ENCODE data around the gene LRWD1.

Gene LRWD1

DNA sequence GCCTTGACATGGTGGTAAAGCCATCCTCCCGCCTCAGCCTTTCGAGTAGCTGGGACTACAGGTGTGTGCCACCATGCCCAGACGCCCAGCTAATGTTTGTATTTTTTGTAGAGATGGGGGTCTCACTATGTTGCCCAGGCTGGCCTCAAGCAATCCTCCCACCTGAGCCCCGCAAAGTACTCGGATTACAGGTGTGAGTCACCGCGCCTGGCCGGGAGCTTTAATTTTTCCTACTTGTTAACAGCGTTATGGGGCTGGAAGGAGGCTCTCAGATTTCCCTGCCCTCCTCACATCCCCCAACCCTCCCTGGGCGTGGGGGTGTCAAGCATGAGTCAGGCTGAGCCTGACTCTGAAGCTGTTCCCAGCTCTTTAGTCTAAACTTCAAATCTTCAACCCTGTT lies 8.5 kb upstream of the LRWD1 start:
- H3K27me3 ChIP-seq (ENCODE audit: low read depth, low read length): no peaks in the 10 kb centered on the region
- H3K27ac ChIP-seq (ENCODE audit: low read length): no peak overlapping the region
- no peak overlapping the region for H3K4me3 ChIP-seq (ENCODE audit: low read depth in 1 of 2, low read length in 2 of 2)
- H3K36me3 ChIP-seq (ENCODE audit: control insufficient read depth in 1 of 2, insufficient read depth in 2 of 2, low read length in 2 of 2): peaks cover 4 to 39% of the 10 kb centered on the region in 2 donors
- H3K4me1 ChIP-seq (ENCODE audit: control insufficient read depth in 1 of 2, insufficient read depth in 2 of 2, low read length in 2 of 2): no peaks in the 10 kb centered on the region
- H3K9me3 ChIP-seq (ENCODE audit: control insufficient read depth in 1 of 2, low read length in 2 of 2): no peaks in the 10 kb centered on the region

DNA sequence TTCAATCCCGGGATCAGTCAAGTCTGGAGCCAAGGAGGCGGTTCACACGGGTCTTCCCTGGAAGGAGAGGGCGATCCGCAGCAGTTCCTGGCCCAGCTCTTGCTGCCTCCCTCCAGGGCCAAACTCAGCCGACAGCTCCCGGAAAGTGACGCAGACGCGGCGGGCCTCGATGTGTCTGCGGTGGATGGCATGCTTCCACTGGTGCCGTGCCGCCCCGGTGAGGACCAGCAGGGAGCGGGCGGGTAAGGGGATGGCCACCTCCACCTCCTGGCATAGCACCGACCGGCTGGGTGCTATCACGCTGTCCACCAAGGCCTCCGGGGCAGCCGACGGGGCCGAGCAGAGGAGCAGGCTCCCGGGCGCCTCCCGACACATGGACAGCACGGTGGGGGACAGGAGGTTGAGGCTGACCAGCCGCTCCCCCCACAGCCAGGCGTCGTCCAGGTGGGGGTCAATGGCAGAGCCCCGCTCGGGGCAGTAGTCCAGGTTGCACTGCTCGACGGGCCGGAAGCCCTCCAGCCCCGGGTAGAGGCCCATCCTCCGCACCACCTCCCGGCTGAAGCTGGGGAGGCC lies 7.3 kb upstream of the LRWD1 start:
- Histone ChIP-seq H3K36me3 (ENCODE audit: control insufficient read depth in 1 of 2, insufficient read depth in 2 of 2, low read length in 2 of 2) (peaks cover 4 to 39% of the 10 kb centered on the region in 2 donors), H3K4me1 (ENCODE audit: control insufficient read depth in 1 of 2, insufficient read depth in 2 of 2, low read length in 2 of 2) (peaks cover 0 to 2% of the 10 kb centered on the region in 2 donors), H3K9me3 (ENCODE audit: control insufficient read depth in 1 of 2, low read length in 2 of 2) (no peaks in the 10 kb centered on the region), H3K27ac (ENCODE audit: low read length) (no peak overlapping the region), H3K27me3 (ENCODE audit: low read depth, low read length) (no peaks in the 10 kb centered on the region), H3K4me3 (ENCODE audit: low read depth in 1 of 2, low read length in 2 of 2) (no peak overlapping the region)

- Histone ChIP-seq H3K9me3 (ENCODE audit: control insufficient read depth in 1 of 2, low read length in 2 of 2) (no peaks in the 10 kb centered on the region), H3K36me3 (ENCODE audit: control insufficient read depth in 1 of 2, insufficient read depth in 2 of 2, low read length in 2 of 2) (peaks cover 4 to 39% of the 10 kb centered on the region in 2 donors), H3K27ac (ENCODE audit: low read length) (no peak overlapping the region), H3K4me3 (ENCODE audit: low read depth in 1 of 2, low read length in 2 of 2) (no peak overlapping the region), H3K27me3 (ENCODE audit: low read depth, low read length) (no peaks in the 10 kb centered on the region), H3K4me1 (ENCODE audit: control insufficient read depth in 1 of 2, insufficient read depth in 2 of 2, low read length in 2 of 2) (peaks cover 6 to 15% of the 10 kb centered on the region in 2 donors)
These were observed 5.5 kb upstream of the LRWD1 start for GRCh38 chr7:102459221-102459844.

DNA sequence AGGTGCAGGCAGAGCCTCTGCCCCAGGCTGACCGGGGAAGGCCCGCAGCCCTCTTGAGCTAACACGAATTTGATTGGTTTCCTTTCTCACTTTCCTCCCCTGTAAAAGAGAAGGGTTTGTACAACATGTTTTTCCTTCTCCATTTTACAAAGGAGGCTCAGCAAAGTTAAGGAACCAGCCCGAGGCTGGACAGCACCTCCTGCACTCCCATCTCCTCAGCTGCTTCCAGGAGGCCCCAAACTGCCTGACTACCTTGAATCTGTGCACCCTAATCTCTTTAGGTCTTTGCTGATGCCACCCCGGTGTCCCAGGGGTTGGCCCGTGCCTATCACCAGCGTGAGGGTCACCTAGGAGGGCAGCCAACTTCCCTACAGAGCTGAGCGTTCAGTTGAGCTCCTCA lies 4.3 kb upstream of the LRWD1 start:
- H3K27ac ChIP-seq (ENCODE audit: low read length): no peak overlapping the region
- H3K4me3 ChIP-seq (ENCODE audit: low read depth in 1 of 2, low read length in 2 of 2): no peak overlapping the region
- no peaks in the 10 kb centered on the region for H3K9me3 ChIP-seq (ENCODE audit: control insufficient read depth in 1 of 2, low read length in 2 of 2)
- H3K4me1 ChIP-seq (ENCODE audit: control insufficient read depth in 1 of 2, insufficient read depth in 2 of 2, low read length in 2 of 2): peaks cover 6 to 17% of the 10 kb centered on the region in 2 donors
- H3K36me3 ChIP-seq (ENCODE audit: control insufficient read depth in 1 of 2, insufficient read depth in 2 of 2, low read length in 2 of 2): peaks cover 4 to 37% of the 10 kb centered on the region in 2 donors
- no peaks in the 10 kb centered on the region for H3K27me3 ChIP-seq (ENCODE audit: low read depth, low read length)

DNA sequence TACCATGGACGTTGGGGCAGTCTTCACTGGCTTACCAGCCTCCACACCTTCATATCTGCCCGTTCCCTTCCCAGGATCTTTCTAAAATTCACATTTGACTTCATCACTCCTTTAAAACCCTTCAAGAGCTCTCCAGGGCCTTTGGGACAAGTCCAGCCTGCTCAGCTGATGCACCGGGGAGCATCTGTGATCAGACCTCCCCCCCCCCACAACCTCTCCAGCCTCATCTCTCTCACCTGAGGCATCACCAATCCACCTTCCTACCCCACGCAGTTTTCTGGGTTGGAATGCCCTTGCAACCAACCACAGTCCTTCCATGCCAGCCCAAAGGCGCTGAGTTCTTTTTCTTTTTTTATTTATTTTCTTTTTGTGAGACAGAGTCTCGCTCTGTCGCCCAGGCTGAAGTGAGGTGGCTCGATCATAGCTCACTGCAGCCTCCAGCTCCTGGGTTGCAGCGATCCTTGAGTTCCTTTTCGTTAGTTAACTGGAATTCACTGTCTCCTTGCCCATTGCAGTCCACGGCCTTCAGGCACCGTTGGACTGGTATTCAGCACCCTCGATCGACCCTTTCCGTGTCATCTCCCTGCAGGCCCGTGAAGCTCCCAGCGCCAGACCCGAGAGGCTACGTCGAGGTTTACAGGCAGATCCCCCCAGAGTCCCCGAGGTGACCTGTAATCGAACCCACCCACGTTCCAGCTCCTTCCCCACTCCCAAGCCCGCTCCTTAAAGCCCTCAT lies 775 bp upstream of the LRWD1 start:
- Histone ChIP-seq H3K4me3 (ENCODE audit: low read depth in 1 of 2, low read length in 2 of 2) (peak overlapping the region; percentile 82 to 100), H3K4me1 (ENCODE audit: control insufficient read depth in 1 of 2, insufficient read depth in 2 of 2, low read length in 2 of 2) (peaks cover 6 to 24% of the 10 kb centered on the region in 2 donors), H3K27ac (ENCODE audit: low read length) (peak overlapping the region; percentile 26), H3K27me3 (ENCODE audit: low read depth, low read length) (no peaks in the 10 kb centered on the region), H3K36me3 (ENCODE audit: control insufficient read depth in 1 of 2, insufficient read depth in 2 of 2, low read length in 2 of 2) (peaks cover 0 to 7% of the 10 kb centered on the region in 2 donors), H3K9me3 (ENCODE audit: control insufficient read depth in 1 of 2, low read length in 2 of 2) (no peaks in the 10 kb centered on the region)

DNA sequence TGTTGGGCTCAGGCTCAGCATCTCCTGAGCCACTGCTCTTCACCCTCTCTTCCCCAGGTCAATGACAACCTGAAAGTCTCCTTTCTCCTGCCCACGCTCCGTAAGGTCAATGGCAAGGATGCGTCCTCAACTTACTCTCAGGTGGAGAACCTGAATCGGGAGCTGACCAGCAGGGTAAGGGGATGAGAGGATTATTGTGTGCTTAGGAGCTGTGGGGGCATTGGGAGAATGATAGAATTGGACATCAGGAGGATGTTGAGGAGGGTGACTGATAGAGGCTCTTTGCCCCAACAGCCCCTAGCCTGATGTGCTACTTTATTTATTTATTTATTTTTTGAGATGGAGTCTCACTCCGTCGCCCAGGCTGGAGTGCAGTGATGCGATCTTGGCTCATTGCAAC lies 1.3 kb downstream of the LRWD1 start:
- Histone ChIP-seq H3K36me3 (ENCODE audit: control insufficient read depth in 1 of 2, insufficient read depth in 2 of 2, low read length in 2 of 2) (peaks cover 0 to 13% of the 10 kb centered on the region in 2 donors), H3K4me3 (ENCODE audit: low read depth in 1 of 2, low read length in 2 of 2) (peak overlapping the region; percentile 82 to 100), H3K9me3 (ENCODE audit: control insufficient read depth in 1 of 2, low read length in 2 of 2) (no peaks in the 10 kb centered on the region), H3K27me3 (ENCODE audit: low read depth, low read length) (no peaks in the 10 kb centered on the region), H3K4me1 (ENCODE audit: control insufficient read depth in 1 of 2, insufficient read depth in 2 of 2, low read length in 2 of 2) (peaks cover 6 to 24% of the 10 kb centered on the region in 2 donors), H3K27ac (ENCODE audit: low read length) (no peak overlapping the region)

- no peaks in the 10 kb centered on the region for H3K9me3 ChIP-seq (ENCODE audit: control insufficient read depth in 1 of 2, low read length in 2 of 2)
- H3K27ac ChIP-seq (ENCODE audit: low read length): no peak overlapping the region
- H3K27me3 ChIP-seq (ENCODE audit: low read depth, low read length): no peaks in the 10 kb centered on the region
- peaks cover 0 to 27% of the 10 kb centered on the region in 2 donors for H3K36me3 ChIP-seq (ENCODE audit: control insufficient read depth in 1 of 2, insufficient read depth in 2 of 2, low read length in 2 of 2)
- peaks cover 6 to 18% of the 10 kb centered on the region in 2 donors for H3K4me1 ChIP-seq (ENCODE audit: control insufficient read depth in 1 of 2, insufficient read depth in 2 of 2, low read length in 2 of 2)
- no peak overlapping the region for H3K4me3 ChIP-seq (ENCODE audit: low read depth in 1 of 2, low read length in 2 of 2)
These were observed 3.0 kb downstream of the LRWD1 start for GRCh38 chr7:102467581-102468477.

- Histone ChIP-seq H3K4me3 (ENCODE audit: low read depth in 1 of 2, low read length in 2 of 2) (no peak overlapping the region), H3K36me3 (ENCODE audit: control insufficient read depth in 1 of 2, insufficient read depth in 2 of 2, low read length in 2 of 2) (peaks cover 0 to 36% of the 10 kb centered on the region in 2 donors), H3K9me3 (ENCODE audit: control insufficient read depth in 1 of 2, low read length in 2 of 2) (no peaks in the 10 kb centered on the region), H3K27me3 (ENCODE audit: low read depth, low read length) (no peaks in the 10 kb centered on the region), H3K27ac (ENCODE audit: low read length) (no peak overlapping the region), H3K4me1 (ENCODE audit: control insufficient read depth in 1 of 2, insufficient read depth in 2 of 2, low read length in 2 of 2) (peaks cover 3 to 13% of the 10 kb centered on the region in 2 donors)
These were observed 3.9 kb downstream of the LRWD1 start for GRCh38 chr7:102468478-102469350.

- Histone ChIP-seq H3K4me3 (ENCODE audit: low read depth in 1 of 2, low read length in 2 of 2) (no peak overlapping the region), H3K4me1 (ENCODE audit: control insufficient read depth in 1 of 2, insufficient read depth in 2 of 2, low read length in 2 of 2) (peaks cover 0 to 9% of the 10 kb centered on the region in 2 donors), H3K27me3 (ENCODE audit: low read depth, low read length) (no peaks in the 10 kb centered on the region), H3K9me3 (ENCODE audit: control insufficient read depth in 1 of 2, low read length in 2 of 2) (no peaks in the 10 kb centered on the region), H3K36me3 (ENCODE audit: control insufficient read depth in 1 of 2, insufficient read depth in 2 of 2, low read length in 2 of 2) (peaks cover 0 to 38% of the 10 kb centered on the region in 2 donors), H3K27ac (ENCODE audit: low read length) (no peak overlapping the region)
These were observed 4.7 kb downstream of the LRWD1 start for GRCh38 chr7:102469351-102469971.

Measured in muscle layer of duodenum (tissue), 2 donors.